Effector CD8-positive, alpha-beta T cell (primary cell): ENCODE results near the gene ANKRD13C.

Source experiments
- DNase-seq: peaks from one replicate; lab custom pipeline; 2025; lab: John Stamatoyannopoulos, UW

ANKRD13C gene

GRCh38 chr1:70295749-70296148, 58.8 kb downstream of the ANKRD13C start:
- DNase-seq: no peak

GRCh38 chr1:70293186-70293843, 61.2 kb downstream of the ANKRD13C start:
- no peak for DNase-seq

- no peak for DNase-seq
These were observed 64.3 kb downstream of the ANKRD13C start for GRCh38 chr1:70290218-70290617.

DNA sequence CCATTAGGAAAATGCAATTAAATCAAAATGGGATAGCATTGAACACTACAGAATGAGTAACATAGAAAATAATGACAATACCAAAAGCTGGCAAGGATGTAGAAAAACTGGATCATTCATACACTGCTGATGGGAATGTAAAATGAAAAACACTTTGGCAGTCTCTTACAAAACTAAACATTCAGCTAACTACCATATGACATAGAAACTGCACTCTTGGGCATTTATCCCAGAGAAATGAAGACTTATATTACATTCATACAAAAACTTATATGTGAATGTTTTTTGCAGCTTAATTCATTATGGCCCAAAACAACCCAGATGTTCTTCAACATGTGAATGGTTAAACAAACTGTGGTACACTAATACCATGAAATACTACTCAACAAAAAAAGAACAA, 66.4 kb downstream of the ANKRD13C start:
- no peak for DNase-seq

- DNase-seq: no peak
These were observed 68.1 kb downstream of the ANKRD13C start for GRCh38 chr1:70286453-70286852.

DNA sequence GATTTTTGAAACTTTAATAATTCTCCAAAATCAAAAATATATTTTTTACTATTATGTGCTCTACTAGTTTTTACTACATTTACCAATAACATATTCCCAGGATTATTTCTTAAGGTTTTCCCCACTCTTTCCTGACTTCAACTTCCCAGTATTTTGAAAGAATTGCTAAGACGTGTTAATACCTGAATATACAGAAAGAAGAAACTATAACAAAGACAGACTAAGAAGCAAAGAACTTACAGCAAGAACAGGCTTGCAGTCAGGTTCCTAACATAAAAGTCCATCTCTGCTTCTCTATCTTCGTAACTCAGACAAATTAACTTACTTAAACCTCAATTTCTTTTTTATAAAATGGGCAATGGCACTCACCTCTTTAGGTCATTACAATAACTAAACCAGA, 70.2 kb downstream of the ANKRD13C start:
- DNase-seq: no peak

DNA sequence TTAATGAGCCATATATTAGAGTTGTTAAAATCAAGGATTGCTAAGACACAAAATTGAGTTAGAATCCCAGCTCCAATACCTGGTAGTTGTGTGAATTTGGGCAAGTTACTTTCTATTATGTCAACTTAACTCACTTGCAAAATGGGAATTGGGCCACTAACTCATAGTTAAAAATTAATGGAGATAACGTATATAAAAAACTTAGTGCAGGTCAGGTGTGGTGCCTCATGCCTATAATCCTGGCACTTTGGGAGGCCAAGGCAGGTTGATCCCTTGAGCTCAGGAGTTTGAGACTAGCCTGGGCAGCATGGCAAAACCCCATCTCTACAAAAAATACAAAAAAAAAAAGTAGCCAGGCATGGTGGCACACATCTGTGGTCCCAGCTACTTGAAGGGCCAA, 75.8 kb downstream of the ANKRD13C start:
- DNase-seq: no peak

GRCh38 chr1:70277875-70278274, 76.6 kb downstream of the ANKRD13C start:
- no peak for DNase-seq

GRCh38 chr1:70265946-70266345, 88.6 kb downstream of the ANKRD13C start:
- DNase-seq: no peak

- no peak for DNase-seq
These were observed 89.7 kb downstream of the ANKRD13C start for GRCh38 chr1:70264839-70265238.

GRCh38 chr1:70256664-70257063, 97.9 kb downstream of the ANKRD13C start:
- DNase-seq: no peak

GRCh38 chr1:70248729-70249128, 105.8 kb downstream of the ANKRD13C start:
- DNase-seq: no peak

- DNase-seq: no peak
These were observed 106.8 kb downstream of the ANKRD13C start for GRCh38 chr1:70247768-70248167.

GRCh38 chr1:70247122-70247521, 107.4 kb downstream of the ANKRD13C start:
- no peak for DNase-seq

DNA sequence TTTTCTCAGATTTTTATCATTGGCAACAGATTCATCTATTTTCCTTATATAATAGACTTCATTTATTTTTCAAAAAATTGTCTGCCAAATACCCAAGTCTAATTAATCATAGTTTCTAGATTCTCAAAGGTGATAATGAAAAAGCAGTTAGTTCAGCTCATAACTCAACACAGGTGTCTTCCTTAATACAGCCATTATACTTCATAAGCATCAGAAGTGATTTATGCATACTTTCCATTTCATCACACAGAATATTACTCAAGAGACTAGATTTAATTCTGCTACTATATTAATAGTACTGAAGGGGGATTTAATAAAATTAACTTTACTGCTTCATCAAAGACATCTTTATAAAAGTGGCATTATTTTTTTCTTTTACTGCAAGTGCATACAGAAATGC, 114.6 kb downstream of the ANKRD13C start:
- DNase-seq: no peak

- no peak for DNase-seq
These were observed 119.8 kb downstream of the ANKRD13C start for GRCh38 chr1:70234733-70235132.

DNA sequence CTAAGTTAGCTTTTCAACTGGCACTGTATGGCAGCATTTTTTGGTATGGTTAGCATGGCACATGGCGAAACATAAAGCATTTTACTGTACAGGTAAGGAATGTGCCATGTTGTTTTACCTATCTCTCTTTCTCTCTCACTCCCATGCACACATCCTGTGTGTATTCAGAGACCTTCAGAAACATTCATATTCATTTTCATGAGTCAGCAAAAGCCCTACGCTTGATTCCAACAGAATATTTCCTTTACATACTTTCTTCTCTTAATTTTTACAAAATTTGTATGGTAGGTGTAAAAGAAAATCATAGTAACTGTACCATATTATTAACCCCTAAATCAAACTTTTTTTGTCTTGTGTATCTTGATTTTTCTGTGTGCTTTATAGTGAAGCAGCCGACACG, 123.0 kb downstream of the ANKRD13C start:
- DNase-seq: no peak

DNA sequence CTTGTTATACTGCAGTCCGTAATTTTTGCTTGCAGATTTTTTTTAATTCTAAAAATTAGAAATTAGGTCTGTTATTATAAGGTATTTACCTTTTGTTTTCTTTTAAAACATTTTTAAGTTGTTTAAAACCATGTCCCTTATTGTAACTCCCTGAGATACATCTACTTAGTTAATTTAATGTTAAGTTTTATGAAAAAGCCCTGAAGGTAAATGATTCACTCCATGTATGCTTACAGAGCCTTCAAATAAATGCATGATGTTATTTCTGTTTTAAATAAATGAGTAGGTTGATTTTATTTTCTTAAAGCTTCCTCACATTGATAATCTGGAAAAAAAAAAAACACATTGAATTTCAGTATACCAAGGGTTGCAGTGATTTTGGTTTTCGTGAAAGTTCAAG, 125.9 kb downstream of the ANKRD13C start:
- DNase-seq: no peak

- DNase-seq: no peak
These were observed 127.1 kb downstream of the ANKRD13C start for GRCh38 chr1:70227439-70227838.

GRCh38 chr1:70224954-70225353, 129.6 kb downstream of the ANKRD13C start:
- DNase-seq: no peak

GRCh38 chr1:70222716-70223235, 131.7 kb downstream of the ANKRD13C start:
- DNase-seq: no peak

DNA sequence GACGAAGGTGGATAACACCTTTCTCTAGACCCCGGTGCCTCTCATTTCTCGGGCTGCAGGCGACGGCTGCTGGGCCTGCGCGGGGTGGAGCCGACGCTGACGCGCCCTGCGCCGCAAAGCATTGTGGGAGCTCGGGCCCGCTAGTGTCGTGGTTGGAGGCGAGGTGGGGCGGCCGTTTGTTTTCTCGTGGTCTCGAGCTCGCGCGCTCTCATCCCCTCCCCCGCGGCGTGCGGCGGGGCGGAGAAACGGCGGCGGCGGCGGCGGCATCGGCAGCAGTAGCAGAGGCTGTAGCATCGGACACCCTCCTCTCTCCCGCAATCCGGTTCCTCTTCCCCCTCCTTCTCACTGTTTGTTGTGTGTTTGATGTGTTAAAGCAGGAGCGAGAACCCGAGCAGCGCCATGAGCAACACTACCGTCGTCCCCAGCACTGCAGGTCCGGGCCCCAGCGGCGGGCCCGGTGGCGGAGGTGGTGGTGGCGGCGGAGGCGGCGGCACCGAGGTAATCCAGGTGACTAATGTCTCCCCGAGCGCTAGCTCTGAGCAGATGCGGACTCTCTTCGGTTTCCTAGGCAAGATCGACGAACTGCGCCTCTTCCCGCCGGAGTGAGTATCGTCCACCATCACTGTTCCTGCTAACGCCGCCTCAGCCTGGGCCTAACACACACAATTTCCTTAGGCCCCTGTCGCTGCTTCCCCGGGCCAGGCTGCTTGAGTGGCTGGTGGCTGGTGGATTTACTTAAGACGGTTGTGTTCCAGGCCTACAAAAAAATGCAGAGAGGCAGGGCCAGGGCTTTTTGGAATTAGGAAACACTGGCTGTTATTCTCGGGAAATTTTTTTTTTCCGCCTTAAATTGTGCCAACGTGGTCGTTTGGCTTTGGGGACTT, 133.0 kb downstream of the ANKRD13C start, which contains the start of gene SRSF11:
Gene SRSF11 (plus strand): TSS at position 143 of the 884 bp plus-strand sequence. CDS start 257 bp downstream, at position 400.
- peak; percentile 96 for DNase-seq
